GM21515 (cell line): ENCODE data around the gene CYP26B1.

ENCODE experiments used
- ATAC-seq: cut with Tn5 transposase; IDR thresholded peaks from one replicate; pipeline ENCODE4 v1.9.1; 2021; ENCODE audit not compliant: unreplicated experiment

Gene CYP26B1

GRCh38 chr2:72131916-72132841, 15.5 kb downstream of the CYP26B1 start:
- no peak for ATAC-seq

DNA sequence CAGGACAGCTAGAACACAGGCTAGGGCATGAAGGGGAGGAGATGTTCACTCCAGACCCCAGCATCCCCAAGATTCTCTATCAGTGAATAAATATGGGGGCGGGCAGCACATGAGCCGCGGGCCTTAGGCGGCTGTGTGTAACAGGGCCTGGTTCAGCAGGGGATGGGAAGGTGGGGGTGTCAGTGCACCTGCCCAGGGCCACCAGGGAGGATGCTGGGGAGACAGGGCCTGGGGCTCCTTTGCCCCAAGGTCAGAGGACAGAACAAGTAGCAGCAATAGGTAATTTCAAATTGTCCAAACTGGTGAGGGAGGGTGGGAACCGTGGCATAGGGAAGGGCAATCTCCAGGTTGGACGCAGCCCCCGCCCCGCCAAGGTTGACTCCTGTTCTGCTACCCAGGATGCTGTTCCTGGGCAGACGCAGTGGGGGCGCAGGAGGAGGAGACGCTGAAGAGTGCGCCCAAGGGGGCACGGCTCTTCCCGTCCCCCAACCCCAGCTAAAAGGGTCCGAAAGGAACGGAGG, 16.2 kb downstream of the CYP26B1 start:
- ATAC-seq = no peak

DNA sequence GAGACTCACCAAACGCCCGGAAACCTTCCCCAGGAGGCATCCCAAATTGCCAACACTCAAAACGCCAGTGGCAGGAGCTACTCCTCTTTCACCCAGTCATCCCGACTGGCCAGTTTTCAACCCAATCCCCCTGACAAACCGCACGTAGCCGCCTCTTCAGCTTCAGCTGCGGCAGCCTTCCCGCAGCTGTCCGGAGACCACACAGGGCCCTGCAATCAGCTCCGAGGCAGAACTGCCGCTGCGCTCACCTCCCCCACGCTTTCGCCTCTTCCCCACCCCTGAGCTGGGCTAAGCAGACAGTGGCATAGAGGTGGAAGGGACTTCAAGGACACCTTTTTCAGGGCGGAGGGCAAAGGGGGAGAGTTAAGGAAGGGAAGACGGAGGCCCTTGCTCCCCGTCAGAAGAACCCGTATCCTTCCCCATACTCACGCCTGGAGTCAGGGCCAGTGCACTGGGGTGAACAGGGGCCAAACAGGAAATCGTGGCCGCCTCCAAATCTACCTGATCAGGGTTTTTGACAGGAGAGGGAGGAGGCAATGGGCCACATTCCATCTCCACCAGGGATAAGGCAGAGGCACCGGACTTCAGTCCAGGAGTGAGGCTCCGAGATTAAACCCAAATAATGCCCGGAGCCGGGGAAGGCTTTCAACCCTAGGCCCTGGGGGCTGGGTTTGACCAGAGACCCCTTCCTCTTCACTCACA, 16.9 kb downstream of the CYP26B1 start:
- no peak for ATAC-seq

DNA sequence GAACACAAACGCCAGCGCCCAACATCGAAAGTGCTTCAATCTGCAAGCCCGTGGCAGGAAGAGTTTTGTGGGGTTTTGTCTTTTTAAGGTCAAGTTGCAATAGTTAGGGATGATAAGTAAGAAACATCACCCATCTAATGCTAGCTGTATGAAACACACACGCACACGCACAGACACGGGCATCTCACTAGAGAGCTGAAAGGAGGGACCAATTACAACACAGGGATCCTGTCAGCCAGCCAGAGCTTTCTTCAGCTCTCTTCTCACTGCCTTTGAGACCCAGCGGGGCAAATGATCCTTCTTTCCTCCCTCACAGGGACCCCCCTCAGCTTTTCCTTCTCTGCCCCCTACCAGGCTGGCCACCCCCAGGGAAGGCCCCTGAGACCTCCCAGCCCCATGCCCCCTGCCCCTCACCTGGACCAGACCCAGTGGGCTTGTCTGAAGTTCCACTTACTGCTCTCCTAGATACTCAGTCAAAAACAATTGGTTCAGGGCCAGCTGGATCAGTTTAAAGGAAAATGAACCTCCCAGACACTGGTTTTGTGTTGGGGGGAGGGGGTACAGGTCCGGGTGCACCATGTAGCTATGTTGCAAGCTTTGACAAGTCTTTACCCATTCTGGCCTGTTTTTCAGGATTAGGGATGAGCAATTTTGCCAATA, 17.9 kb downstream of the CYP26B1 start:
- no peak for ATAC-seq

- no peak for ATAC-seq
Observed at GRCh38 chr2:72128843-72129227, 18.8 kb downstream of the CYP26B1 start.

GRCh38 chr2:72128059-72128842, 19.4 kb downstream of the CYP26B1 start:
- ATAC-seq = no peak

- no peak for ATAC-seq
Observed at GRCh38 chr2:72127401-72128058, 20.1 kb downstream of the CYP26B1 start.

GRCh38 chr2:72126186-72127100, 21.2 kb downstream of the CYP26B1 start:
- no peak for ATAC-seq

GRCh38 chr2:72124376-72124775, 23.3 kb downstream of the CYP26B1 start:
- ATAC-seq = no peak

- ATAC-seq = no peak
Observed at GRCh38 chr2:72121153-72121552, 26.5 kb downstream of the CYP26B1 start.

DNA sequence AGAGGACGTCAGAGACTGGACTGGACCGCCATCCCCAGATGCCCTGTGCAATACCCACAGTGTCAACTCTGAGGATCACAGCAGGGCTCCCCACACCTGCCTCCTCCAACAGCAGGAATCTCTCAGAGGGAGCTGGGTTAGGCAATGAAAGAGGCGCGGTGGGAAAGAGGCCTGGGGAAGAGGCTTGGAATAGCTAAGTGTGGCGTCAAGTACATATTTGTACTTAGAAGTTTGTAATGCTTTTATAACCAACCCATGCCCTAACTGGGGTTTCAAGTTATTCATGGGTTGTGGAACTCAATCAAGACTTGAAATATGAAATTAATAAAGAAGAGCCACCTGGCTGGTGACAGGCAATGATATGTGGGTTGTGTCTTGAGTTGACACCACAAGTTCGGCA, 28.7 kb downstream of the CYP26B1 start:
- no peak for ATAC-seq

DNA sequence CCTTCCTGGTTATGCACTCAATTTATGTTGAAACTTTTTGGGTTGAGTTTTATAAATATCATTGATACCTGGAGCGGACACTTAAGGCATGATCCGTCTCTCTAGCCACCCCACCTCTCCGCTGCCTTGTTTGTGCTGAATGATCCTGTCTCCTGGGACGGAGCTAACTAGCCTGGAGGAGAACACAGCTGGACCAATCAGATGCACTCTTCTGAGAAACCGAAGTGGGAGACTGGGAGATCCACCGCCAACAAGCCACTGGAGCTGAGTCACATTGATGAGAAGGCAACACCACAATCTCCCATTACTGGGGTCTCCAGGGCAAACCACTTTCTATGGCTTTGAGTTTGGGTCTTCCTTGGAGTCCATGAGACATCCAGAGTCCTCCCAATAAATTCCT, 29.3 kb downstream of the CYP26B1 start:
- ATAC-seq = no peak

DNA sequence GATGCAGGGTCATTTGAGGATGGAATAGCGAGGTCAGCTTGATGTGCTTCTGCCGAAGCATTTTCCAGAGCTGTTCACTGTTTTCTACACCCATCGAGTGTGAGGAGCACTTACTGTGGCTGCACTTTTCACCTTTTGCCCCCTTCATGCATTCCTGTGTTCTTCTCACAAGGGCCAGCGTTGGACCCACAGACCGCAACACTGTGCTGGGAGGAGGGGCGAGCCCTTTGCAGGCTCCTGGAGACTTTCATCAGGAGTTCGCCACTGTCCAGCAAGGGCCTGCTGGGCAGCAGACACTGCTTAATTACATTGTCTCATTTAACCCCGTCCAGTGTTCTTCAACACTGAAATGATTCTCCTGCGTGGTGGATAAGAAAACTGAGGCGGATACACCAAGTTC, 29.9 kb downstream of the CYP26B1 start:
- no peak for ATAC-seq

DNA sequence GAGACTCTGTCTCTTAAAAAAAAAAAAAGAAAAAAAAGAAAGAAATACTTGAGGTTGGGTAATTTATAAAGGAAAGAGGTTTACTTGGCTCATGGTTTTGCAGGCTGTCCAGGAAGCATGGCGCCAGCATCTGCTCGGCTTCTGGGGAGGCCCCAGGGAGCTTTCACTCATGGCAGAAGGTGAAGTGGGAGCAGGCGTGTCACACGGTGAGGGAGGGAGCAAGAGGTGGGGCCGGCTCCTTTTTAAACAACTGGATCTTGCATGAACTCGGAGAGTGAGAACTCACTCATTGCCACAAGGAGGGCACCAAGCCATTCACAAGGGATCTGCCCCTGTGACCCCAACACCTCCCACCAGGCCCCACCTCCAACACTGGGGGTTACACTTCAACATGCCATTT, 30.6 kb downstream of the CYP26B1 start:
- ATAC-seq = no peak

DNA sequence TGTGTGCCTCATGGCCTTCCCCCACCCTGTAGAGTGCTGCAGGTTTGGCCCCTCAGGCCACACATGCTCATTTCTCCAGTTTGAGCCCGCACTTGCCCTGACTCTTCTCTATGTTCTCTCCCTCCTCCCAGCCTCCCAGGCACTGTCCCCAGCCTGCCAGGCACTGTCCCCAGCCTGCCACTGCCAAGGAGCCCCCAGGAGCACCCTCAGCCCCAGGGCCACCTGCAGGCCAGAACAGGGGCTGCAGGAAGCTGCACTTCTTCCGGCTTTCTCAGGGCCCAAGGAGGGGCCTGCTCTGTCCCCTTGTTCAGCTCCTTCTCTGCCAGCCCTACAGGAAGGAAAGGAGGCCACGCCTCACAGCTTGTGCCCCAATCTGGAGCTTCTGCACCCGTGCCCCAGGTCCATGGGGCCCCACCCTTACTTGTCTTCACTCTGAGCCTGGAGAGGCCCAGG, 31.6 kb downstream of the CYP26B1 start:
- ATAC-seq = no peak

GRCh38 chr2:72115110-72116080, 32.3 kb downstream of the CYP26B1 start:
- no peak for ATAC-seq

- no peak for ATAC-seq
Observed at GRCh38 chr2:72114693-72115051, 33.0 kb downstream of the CYP26B1 start.
